HTR-8/SVneo (cell line): Measurements from ENCODE around the gene NDUFC1.
"Not testable (repeated sequence)": the region's sequence is repeated elsewhere in the genome, so short reads cannot be mapped to it uniquely, and the experiment has no call there.

Experiments used
- DNase-seq: peaks from one replicate; pipeline ENCODE4 v3.0.0; 2011; ENCODE audit warnings: low spot score, mixed read lengths; ENCODE audit not compliant: insufficient read length
- FAIRE-seq: peaks from 2 replicates; lab custom pipeline; 2011; peaks lifted over from hg19 to GRCh38; lab: Jason Lieb, UNC

The NDUFC1 gene

DNA sequence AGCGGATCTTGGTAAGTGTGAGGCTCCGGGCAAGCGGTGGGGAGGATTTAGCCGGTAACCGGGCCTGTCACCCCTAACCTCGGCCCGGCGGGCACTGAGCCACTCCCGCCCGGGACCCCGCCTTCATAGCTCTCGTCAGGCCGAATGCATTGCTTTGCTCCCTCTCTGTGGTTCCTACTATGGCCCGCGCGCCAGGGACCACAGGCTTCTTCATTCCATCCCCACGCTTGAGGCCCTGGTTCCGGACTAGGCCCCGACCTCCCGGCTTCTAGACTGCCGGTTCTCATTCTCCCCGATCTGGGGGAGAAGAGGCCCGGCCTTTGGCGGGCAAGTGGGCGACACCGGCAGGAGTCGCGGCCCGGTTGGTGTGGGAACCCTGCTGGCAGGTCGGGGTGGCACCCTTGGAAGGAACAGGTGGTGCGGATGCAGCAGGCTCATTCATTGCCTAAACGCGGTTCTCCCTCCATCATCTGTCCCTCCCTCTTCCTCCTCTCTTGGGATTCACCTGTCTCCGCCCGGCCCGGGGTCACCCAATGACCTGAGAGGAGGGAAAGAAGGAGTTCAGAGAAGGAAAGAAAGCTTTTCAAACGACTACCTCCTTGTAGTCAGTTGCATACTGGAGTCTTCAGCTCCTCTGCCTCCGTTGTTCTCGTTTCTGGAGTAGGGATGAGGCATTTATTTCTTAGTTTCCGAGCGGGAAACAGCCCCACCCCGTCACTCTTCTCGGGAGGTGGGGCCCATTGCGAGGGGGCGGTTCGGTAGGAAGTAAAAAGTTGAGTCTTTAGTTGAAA lies at the start of gene NDUFC1:
Gene NDUFC1, minus strand, starts transcription at position 657 of the 791 bp plus-strand sequence. CDS start 6,679 bp downstream, outside the sequence.
- no peak for FAIRE-seq

DNA sequence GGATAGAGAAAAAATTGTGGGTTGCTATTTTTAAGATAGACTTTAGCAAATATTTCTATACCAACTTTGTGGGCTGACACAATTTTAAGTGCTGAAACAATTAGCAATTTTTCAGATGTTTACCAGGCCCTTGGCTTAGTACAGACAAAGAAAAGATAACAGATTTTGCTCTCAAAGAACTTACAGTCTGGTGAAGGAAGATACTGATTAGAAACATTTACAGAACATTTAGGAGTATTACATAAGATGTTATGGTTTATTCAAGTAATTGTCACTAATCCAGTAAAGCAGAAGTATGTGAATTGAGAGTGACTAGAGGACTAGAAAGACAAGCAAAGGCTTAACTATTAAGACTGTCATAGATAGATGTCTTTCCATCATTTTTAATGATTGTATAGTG lies 35.3 kb upstream of the NDUFC1 start:
- DNase-seq (no peak), FAIRE-seq (no peak)

More for the DNA sequence above, at the start of gene NDUFC1:
- DNase-seq: no peak

DNA sequence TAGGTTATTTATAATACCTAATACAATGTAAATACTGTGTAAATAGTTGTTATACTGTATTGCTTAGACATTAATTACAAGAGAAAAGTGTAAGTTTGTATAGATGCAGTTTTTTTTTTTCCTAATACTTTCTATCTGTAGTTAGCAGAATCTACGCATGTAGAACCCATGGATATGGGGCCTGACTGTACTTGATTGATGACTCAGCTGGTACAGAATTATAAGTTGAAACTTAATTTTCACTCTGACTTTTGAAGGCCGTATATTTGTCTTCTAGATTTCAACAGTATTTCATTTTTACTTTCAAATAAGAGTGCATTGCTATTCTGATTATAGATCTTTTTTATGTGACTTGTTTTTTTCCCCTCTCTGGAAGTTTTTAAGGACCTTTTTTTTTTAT lies 30.8 kb upstream of the NDUFC1 start:
- FAIRE-seq (no peak), DNase-seq (no peak)

- DNase-seq (no peak), FAIRE-seq (no peak)
These were observed 28.9 kb upstream of the NDUFC1 start for GRCh38 chr4:139331185-139331584.

- FAIRE-seq (no peak), DNase-seq (no peak)
These were observed 28.0 kb upstream of the NDUFC1 start for GRCh38 chr4:139330283-139330682.

- DNase-seq (no peak), FAIRE-seq (no peak)
These were observed 27.5 kb upstream of the NDUFC1 start for GRCh38 chr4:139329665-139330200.

DNA sequence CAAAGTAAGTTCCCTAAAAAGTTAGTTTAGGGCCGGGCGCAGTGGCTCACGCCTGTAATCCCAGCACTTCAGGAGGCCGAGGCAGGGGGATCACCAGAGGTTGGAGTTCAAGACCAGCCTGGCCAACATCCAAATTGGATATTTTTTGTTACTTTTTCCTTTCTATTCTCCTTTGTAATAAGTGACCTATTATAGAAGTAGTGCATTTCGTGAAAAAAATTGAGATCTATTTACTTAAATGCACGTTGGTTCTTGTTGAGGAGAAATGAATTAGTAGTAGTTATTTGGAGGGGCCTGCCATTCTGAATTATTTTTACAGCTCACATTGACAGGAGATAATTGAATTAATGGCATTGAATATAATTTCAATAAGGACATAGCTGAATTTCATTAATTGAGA lies 22.3 kb upstream of the NDUFC1 start:
- no peak for FAIRE-seq
- no peak for DNase-seq

- not testable (repeated sequence) for FAIRE-seq, DNase-seq
These were observed 20.3 kb upstream of the NDUFC1 start for GRCh38 chr4:139322541-139322940.

DNA sequence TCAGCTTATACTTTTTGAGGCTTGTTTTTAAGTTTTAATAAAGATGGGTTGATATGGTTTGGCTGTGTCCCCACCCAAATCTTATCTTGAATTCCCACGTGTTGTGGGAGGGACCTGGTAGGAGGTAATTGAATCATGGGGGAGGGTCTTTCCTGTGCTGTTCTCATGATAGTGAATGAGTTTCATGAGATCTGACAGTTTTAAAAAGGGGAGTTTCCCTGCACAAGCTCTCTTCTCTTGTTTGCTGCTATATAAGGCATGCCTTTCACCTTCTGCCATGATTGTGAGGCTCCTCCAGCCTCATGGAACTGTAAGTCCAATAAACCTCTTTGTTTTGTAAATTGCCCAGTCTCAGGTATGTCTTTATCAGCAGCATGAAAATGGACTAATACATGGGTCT lies 19.8 kb upstream of the NDUFC1 start:
- DNase-seq, FAIRE-seq: not testable (repeated sequence)

DNA sequence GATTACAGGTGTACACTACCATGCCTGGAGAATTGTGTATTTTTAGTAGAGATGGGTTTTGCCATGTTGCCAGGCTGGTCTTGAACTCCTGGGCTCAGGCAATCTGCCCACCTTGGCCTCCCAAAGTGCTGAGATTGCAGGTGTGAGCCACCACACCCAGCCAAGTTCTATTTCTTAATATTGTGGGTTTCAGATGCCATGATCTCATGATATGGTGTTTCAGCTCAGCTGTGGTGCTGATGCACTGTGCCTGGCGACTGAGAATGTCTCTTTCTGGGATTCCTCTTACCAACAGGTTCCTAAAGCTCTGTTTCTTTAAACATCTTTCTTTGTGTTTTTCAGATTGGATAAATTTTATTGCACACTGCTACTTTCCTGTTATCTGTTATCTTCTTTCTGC lies 17.3 kb upstream of the NDUFC1 start:
- FAIRE-seq: no peak
- no peak for DNase-seq

DNA sequence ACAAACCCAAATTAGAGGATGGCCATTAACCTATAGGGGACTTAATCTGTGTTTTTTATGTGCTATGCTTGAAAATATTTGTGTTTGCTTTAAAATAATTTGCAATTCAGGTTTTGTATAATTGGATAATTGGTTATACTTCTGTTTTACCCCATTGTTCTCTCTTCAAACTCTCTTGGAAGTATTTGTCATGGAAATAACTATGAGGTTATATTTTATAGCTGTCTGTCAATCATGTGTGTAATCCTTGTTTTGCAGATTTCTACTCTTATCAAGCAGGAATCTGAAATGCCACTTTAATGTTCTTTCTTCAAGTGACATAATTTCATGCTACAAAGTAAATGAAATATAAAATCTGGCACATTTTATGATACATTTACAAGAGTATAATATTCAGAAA lies 15.4 kb upstream of the NDUFC1 start:
- DNase-seq: no peak
- FAIRE-seq: no peak

DNA sequence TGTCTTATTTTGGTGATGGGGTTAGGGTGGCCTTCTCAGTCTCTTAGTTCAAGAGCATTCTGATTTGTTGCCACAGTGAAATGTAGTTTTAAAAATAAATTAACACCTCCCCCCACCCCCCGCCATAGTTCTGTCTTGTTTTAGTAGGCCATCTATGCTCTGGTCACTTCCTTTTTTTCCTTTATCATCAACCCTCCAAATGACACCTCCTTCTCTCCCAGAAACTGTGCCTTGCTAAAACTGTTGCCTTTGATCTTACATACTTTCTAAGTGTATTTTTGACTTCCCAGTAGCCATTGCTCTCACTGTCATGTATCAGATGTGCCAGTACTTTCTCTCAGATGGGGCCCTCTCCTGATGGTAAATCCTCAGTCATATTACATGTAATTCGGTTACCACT lies 14.5 kb upstream of the NDUFC1 start:
- DNase-seq (no peak), FAIRE-seq (no peak)

GRCh38 chr4:139315221-139315675 lies 13.0 kb upstream of the NDUFC1 start:
- no peak for DNase-seq
- no peak for FAIRE-seq

DNA sequence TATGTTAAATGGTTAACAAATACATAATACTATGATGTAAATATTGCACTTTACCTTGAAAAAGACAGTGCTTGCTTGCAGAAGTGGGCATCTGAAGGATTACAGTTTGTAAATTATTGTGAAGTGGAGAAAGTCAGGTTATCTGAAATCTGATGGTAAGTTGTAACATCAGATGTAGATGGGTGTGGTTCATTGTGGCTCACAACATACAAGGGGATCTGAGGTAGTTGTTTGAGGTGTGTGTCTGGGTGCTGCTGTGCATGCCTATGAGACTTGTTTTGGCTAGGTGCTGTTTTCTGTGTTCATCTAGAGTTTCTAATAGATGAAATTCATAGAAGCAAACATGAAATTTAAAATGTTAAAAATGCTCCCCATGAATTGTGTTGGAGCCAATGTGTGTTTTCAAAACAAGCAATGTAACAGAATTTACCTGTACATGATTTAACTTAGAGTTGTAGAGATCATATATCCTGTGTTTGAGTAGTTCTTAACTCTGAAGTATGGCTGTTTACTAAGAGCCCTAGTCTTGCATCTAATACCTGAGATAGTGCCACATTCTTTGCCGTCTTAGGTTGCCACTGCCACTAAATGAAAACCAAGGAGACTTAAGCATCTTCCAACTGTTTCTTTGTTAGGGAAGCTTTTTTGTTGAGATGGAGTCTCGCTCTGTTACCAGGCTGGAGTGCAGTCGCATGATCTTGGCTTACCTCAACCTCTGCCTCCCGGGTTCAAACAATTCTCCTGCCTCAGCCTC lies 11.9 kb upstream of the NDUFC1 start:
- no peak for FAIRE-seq
- DNase-seq: no peak

DNA sequence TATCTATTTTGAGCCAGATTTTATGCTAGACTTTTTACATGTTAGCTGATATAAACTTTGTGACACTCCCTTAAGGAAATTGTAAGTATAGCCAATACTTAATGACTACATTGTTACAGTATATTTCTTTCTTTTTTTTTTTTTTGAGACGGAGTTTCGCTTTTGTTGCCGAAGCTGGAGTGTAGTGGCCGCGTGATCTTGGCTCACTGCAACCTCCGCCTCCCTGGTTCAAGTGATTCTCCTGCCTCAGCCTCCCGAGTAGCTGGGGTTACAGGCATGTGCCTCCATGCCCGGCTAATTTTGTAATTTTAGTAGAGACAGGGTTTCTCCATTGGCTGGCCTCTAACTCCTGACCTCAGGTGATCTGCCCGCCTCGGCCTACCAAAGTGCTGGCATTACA lies 11.1 kb upstream of the NDUFC1 start:
- DNase-seq, FAIRE-seq: not testable (repeated sequence)

GRCh38 chr4:139312552-139313332 lies 10.5 kb upstream of the NDUFC1 start:
- FAIRE-seq (no peak), DNase-seq (no peak)

DNA sequence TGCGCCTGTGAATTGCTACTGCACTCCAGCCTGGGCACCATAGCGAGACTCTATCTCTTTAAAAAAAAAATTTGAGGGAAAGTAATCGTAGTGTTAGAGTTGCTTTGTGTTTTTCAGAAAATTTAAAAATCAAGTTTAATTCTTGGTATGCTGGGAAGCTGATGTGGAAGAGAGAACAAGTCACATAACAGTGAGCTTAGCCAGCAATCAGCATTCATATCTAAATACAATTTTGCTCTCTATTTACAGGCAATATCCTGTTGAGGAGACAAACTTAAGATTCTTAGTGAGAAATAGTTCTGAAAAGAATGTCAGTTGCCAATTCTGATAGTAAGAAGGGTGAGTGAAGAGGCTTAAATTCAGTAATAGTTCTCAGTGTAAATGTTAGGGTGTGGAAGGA lies 9.6 kb upstream of the NDUFC1 start:
- FAIRE-seq (no peak), DNase-seq (no peak)

DNA sequence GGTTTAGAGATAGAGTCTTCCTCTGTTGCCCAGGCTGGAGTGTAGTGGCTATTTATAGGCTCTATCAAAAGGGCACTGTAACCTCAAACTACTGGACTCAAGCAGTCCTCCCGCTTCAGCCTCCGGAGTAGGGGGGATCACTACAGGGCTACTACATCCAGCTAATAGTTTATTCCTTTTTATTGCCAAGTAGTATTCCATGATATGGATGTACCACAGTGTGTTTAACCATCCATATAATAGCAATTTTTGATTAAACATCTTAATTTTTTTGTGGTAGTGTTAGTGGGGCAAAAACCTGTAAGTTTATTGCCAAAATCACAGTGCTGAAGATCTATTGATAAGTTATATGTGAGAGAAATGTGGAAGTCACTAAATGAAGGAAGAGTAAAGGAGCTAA lies 2.6 kb upstream of the NDUFC1 start:
- FAIRE-seq: no peak
- no peak for DNase-seq

DNA sequence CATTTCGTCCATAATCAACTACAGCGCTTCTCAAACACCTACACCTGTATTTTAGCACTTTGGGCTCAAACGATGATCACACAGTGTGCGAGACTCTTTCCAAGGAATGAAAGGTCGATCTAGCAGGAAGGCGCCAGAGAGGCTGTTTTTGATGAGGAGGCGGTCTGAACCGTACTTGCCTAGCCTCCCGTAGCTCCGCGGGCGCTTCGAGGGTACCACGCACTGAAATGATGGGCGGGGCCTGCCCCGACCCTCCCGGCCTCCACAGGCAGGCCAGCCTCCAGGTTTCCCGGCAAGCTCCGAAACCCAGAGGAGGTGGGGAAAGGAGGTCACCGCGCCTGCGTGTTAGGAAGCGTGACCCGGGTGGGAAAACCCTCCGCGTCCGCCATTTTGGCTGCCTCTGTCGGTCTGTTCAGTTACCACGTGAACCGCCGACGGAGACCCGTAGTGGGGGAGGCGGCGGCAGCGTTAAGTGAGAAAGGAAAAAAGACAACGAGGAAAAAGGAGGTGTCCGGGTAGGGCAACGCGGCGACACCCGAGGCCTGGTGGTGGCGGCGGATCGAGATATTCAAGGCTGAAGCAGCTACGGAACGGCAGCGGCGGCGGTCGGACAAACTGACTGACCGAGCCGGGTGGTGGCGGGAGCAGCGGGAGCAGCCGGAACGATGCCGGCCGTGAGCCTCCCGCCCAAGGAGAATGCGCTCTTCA lies 1.0 kb downstream of the NDUFC1 start, which contains the start of gene NAA15:
Gene NAA15, plus strand, starts transcription at position 393 of the 708 bp plus-strand sequence. Its CDS starts 273 bp downstream, at position 666.
- peak; percentile 94 for DNase-seq
- FAIRE-seq: peak; percentile 92
